Stimulated activated CD8-positive, alpha-beta memory T cell treated with anti-CD3 and anti-CD28 coated beads, Interleukin-4, amount 100 ng/mL, for 48 hours (primary cell): ENCODE results near the gene TEX264.
A peak's percentile ranks its signal among the peaks of the same experiment; 100 is the strongest.

ENCODE experiments used
- DNase-seq: peaks from one replicate; pipeline ENCODE4 v3.0.0-alpha.2; 2020

Gene TEX264

DNA sequence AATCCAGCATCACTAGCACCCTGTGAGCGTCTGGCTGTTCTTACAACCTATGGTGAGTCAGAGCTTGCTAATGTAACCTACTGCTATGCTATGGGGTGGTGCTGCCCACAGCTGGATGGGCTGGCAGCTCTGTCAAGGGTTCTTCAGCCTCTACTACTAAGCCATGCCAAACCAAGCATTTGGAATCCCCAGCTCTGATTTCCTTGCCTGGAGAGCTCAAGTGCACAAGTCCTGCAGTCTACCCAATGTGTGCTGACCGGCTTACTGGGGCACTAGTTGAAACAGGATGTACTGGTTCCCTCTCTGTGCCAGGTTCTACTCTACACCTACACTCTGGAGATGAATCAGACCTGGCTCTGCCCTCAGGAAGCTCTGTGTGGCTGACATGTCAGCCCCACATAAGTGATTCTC is 4.2 kb downstream of the TEX264 start:
- peak; percentile 44 for DNase-seq

DNA sequence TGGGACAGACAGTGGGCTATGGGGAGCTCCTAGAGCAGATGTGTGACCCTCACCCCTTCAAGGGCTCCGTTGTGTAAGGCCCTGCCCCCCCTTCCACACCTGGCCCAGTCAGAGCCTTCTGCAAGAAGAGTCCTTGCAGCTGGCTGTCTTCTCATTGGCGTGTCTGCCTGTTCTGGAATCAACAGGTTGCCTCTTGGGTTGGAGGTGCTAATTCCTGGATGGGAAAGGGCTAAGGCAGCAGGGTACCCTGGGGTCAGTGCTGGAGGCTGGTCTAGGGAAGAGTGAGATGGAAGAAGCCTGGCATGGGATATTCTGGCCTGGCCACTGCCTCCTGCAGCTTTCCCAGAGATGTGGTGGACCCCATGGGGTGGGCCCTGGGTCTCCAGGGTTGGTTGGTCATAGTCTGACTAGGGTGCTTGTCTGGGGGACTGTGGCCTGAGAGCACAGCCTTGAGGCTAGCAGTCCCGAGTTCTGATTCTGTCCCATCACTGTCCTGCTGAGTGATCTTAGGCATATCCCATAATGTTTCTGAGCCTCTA is 5.1 kb downstream of the TEX264 start:
- no peak for DNase-seq

GRCh38 chr3:51677358-51677757 is 6.3 kb downstream of the TEX264 start:
- DNase-seq: no peak

DNA sequence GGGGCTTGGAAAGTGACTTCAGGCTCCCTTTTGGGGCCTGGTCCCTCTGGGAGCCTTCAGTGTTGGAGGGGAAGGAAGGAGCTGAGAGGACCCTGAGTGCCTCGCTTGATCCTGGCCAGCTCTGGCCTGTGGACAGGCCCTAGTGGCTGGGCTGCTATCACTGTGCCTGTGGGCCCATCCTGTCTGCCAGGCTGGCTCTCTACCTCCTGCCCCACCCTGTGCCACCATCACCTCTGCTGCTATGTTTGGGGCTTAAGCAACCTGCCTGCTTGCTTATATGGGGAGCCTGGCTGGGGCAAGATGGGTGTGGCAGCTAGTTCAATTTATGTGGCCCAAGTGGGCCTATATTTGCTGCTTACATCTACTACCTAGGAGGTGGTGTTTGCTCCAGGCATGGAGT is 7.1 kb downstream of the TEX264 start:
- no peak for DNase-seq

DNA sequence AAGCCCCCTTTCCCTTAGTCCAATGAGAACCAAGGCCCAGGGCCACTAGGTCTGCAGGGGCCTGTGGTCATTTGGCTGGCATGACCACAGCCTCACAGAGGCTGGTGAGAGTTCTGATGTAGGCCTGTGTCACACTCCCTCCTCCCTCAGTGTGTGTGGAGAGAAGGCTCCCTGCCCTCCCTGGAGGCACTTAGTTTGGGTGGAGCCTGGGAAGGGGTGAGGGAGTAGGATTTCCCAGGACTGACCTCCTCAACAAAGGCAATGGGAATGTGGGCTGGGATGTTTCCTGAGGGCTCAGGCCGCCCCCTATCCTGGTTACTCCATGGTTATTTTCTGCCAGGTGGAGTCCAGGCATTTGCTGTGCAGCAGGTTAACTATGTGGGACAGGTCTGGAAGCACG is 7.6 kb downstream of the TEX264 start:
- DNase-seq: no peak

- no peak for DNase-seq
Observed at GRCh38 chr3:51679318-51679717, 8.3 kb downstream of the TEX264 start.

GRCh38 chr3:51679777-51680176 is 8.7 kb downstream of the TEX264 start:
- no peak for DNase-seq

DNA sequence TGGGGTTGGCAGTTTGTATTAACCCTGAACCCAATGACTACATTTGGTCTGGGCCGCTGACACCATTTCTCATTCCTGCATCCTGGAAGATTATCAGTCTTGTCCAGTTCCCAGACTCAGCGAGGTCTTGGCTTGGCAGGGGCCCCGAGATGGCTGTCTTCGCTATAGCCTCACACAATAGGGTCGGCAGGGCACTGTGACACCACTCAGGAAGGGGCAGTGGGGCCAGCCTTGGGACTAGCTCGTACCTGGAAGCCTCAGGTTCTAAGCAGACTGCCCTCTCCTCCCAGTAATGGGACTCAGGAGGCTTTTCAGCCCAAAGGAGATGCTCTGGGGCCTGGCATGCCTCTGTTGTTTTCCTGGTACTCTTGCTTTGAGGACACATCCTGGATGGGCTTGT is 9.1 kb downstream of the TEX264 start:
- no peak for DNase-seq

DNA sequence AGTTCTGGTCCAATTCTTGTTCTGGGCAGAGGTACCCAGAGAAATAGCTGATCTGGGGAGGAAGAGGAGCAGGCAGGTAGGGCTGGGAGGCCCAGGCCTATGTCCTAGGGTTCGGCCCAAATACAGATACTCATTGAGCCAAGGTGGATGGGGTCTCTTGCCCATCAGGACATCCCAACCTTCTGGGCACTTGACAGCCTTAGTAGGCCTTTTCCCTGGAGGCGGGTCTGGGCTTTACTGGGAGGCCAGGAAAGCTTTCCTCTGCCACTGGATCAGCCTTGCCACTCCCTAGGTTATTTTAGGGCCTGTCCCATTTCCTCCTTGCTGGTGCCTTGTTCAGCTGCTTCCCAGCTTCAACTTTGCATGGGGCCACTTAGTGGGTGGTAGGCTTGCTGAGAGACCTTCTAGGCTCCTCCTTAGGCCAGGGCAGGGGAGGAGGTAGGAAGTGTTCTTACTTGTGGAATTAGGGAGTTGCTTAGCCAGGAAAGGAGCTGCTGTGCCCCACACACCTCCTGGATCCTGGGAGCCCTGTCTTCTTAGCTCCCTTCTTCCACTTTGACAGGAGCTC is 9.7 kb downstream of the TEX264 start:
- no peak for DNase-seq

GRCh38 chr3:51681453-51681852 is 10.4 kb downstream of the TEX264 start:
- DNase-seq: peak; percentile 43

DNA sequence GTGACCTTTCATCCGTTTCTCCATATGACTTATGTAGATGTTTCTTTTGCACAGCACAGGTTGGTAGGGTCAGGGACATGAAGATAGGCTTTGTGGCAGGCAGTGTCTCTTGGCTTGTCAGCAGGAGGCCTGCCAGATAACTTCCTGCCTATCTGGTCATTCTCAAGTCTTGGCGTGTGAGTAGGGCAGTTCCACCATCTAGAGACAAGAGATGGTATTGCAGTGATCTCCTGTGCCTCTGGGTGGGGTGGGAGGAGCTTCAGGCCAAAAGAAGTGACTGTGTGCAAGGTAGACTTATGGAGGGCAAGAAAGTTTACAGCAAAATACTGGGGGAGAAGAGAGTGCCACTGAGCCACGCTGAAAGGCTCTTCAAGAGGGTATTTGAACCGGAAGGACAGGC is 11.0 kb downstream of the TEX264 start:
- DNase-seq: peak; percentile 71

DNA sequence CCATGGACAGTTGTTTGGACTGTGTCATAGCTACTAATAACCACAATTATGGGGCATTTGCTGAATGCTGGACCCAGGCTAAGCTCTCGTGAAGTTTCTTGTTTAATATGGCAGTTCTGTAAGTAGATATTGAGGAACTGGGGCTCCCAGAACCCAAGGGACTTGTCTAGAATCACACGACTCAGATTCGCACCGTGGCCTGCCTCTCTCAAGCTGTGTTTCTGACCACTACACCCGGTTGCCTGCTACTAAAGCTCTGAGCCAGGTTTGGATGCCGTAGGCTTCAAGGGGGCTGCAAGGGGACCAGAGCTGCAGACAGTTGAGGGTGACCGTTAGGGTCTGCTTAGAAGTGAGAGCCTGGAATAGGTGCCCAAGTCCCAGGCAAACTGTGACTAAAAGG is 11.5 kb downstream of the TEX264 start:
- DNase-seq: no peak

DNA sequence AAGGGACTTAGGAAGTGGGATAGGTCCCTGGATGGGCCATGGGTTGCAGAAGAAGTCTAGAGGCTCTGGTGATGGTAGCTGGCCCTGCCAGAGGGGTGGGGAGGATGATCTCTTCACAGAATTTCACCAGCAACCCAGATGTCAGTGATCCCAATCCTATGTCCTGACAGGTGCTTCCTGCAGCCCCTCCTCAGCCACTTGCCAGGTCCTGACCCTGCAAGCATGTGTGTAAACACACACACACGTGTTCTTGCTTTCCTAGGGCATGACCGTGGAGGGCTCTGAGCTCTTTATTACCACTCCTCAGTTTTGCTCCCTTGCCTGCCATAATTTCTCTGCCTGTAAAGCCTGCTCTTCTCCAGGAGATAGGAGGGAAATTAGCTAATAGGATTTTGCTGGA is 12.5 kb downstream of the TEX264 start:
- no peak for DNase-seq

- no peak for DNase-seq
Observed at GRCh38 chr3:51684971-51685751, 14.1 kb downstream of the TEX264 start.

GRCh38 chr3:51686056-51686455 is 15.0 kb downstream of the TEX264 start:
- no peak for DNase-seq

- peak; percentile 85 for DNase-seq
Observed at GRCh38 chr3:51686512-51687215, 15.6 kb downstream of the TEX264 start.

DNA sequence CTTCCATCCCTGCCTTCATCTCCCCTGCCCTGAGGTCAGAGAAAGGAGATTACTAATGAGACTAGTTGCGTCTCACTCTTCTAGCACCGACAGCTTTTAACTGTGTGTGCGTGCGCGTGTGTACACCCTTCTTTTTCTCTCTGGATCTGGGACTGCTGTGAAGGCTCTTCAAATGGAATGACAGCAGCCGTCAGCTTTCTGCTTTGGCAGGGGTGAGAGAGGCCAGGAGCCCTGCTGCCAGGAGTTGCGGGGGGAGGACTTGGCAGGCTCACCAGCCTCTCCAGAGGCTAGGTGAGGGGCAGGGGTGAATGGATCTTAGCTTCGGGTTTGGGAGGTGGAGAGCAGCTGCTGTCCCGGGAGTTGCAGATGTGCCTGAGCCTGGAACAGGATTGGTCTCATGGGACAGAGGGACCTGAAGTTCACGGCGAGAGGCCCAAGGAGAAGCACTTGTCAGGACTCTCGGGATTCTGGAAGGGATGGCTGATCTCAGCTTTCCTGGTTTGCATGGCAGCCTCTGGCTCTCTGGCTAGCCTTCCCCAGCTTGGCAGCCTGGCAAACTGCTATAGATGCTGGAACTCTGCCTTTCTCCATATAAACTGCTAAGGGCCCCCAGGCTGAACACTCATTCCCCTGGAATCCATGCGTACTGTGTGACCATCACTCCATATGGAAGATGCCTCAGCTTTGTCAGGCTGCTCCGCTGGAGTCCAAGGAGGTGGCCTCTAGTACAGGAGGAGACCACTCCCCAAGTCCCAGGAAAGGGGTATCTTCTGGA is 16.6 kb downstream of the TEX264 start:
- DNase-seq: no peak

GRCh38 chr3:51688206-51688600 is 17.2 kb downstream of the TEX264 start:
- DNase-seq: no peak

DNA sequence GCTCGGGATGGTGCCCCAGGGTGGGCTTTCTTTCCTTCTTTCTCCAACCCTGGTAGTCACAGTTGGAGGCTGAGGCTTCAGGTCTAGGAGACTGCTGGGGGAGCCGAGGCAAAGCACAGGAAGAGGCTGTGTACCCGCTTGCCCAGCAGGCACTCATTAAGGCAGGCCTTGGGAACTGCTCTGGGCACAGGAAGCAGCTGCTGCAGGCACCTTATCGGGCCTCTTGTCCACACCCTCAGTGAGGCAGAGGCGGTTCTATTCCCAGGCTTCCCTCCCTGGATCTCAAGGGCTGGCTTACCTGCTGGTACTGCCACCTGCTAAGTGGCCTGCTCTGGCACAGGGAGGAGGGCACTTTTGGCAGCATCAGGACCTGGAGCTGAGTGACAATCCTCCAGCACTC is 20.0 kb downstream of the TEX264 start:
- no peak for DNase-seq

- DNase-seq: no peak
Observed at GRCh38 chr3:51691949-51692348, 20.9 kb downstream of the TEX264 start.

DNA sequence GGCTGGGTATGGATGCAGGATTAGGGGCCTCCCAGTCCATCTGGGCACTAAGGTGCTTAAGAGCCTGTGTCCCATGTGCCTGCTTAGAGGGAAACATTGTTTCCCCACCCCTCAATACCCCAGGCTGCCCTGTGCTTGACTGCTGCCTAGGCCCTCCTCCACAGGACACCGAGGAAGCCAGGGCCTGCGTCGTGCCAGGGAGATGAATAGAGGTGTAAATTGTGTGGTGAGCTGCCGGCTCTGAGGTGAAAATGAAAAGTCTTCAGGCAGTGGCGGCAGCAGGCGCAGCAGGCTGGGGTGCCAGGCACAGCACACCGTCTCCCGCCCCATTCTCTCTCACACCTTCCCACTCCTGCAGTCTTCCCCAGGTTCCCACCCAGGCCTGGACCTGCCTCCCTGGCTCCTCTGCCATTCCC is 21.9 kb downstream of the TEX264 start:
- DNase-seq: no peak

GRCh38 chr3:51696954-51697353 is 25.9 kb downstream of the TEX264 start:
- DNase-seq: no peak

DNA sequence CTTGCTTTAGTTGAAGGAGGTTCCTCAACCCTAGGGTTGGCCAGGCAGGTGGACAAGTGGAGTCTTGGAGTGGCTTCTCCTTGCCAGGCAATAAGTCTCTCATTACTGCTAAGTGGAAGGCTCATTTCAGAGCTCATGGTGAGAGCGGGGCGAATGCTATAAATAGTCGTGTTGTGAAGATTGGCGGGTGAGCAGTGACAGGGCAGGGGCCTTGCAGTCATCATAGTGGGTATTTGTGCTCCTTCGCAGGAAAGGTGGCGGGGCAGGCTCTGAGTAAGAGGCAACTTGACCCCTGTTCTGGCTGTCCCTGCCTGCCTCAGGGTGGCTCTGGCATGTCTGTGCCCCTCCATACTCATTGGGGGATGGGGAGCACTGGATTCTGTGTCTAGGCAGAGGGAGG is 27.2 kb downstream of the TEX264 start:
- no peak for DNase-seq
